HCT116 (cell line): ENCODE measurements around the gene APOBEC3A.

ENCODE experiments used
- ELF1 ChIP-seq: IDR thresholded peaks from 2 replicates; pipeline ENCODE4 v1.6.1; 2012; ENCODE audit warnings: low read depth, borderline replicate concordance
- EZH2 ChIP-seq: fragments of 200-600 bp; sonication (generic); IDR thresholded peaks from 2 replicates; pipeline ENCODE4 v1.6.1; 2017; ENCODE audit warnings: antibody characterized with exemption, mixed run types
- POLR2A ChIP-seq: IDR thresholded peaks from 2 replicates; pipeline ENCODE4 v1.7.0; 2011; ENCODE audit warnings: borderline replicate concordance; ENCODE audit not compliant: insufficient read depth, insufficient read length; ENCODE audit errors: extremely low read depth
- POLR2AphosphoS5 ChIP-seq: IDR thresholded peaks from 2 replicates; pipeline ENCODE4 v1.6.1; 2011; ENCODE audit warnings: mild to moderate bottlenecking, low read depth, low read length, moderate library complexity
- SP1 ChIP-seq: IDR thresholded peaks from 2 replicates; pipeline ENCODE4 v1.6.1; 2012; ENCODE audit warnings: low read depth
- SRF ChIP-seq: IDR thresholded peaks from 2 replicates; pipeline ENCODE4 v1.6.1; 2012; ENCODE audit warnings: low read depth
- YY1 ChIP-seq: IDR thresholded peaks from 2 replicates; pipeline ENCODE4 v1.6.1; 2011; ENCODE audit warnings: low read length, low read depth, moderate library complexity, mild to moderate bottlenecking; ENCODE audit not compliant: insufficient replicate concordance; ENCODE audit errors: extremely low read depth
- ZFX ChIP-seq: fragments of 450-650 bp; IDR thresholded peaks from 2 replicates; pipeline ENCODE4 v1.6.1; 2017
- TF ChIP-seq, protein P1 (sequence below), 3 experiments: fragments of 200-600 bp in 1 of 3; sonication (generic) in 1 of 3; IDR thresholded peaks in 2 of 3; conservative IDR thresholded peaks in 1 of 3; 2 replicates each; pipeline ENCODE4 v1.5.1; 2012 to 2017; ENCODE audit warnings: low read depth in 2 of 3, low read length in 2 of 3, antibody characterized with exemption in 1 of 3, borderline replicate concordance in 1 of 3, control low read depth in 1 of 3, mild to moderate bottlenecking in 1 of 3, mixed read lengths in 1 of 3, mixed run types in 1 of 3, moderate library complexity in 1 of 3; ENCODE audit not compliant: insufficient read depth in 1 of 3
- TF ChIP-seq, protein P2 (sequence below): IDR thresholded peaks from 2 replicates; pipeline ENCODE4 v1.6.1; 2011; ENCODE audit warnings: mild to moderate bottlenecking, low read length, moderate library complexity; ENCODE audit not compliant: insufficient replicate concordance; ENCODE audit errors: extremely low read depth
- TF ChIP-seq, protein P3 (sequence below): IDR thresholded peaks from 2 replicates; pipeline ENCODE4 v1.6.1; 2012; ENCODE audit warnings: low read depth

GRCh38 chr22:38950527-38951295 lies 6.7 kb upstream of the APOBEC3A start:
- no peak for TF ChIP-seq ELF1
- TF ChIP-seq, protein P1, sequence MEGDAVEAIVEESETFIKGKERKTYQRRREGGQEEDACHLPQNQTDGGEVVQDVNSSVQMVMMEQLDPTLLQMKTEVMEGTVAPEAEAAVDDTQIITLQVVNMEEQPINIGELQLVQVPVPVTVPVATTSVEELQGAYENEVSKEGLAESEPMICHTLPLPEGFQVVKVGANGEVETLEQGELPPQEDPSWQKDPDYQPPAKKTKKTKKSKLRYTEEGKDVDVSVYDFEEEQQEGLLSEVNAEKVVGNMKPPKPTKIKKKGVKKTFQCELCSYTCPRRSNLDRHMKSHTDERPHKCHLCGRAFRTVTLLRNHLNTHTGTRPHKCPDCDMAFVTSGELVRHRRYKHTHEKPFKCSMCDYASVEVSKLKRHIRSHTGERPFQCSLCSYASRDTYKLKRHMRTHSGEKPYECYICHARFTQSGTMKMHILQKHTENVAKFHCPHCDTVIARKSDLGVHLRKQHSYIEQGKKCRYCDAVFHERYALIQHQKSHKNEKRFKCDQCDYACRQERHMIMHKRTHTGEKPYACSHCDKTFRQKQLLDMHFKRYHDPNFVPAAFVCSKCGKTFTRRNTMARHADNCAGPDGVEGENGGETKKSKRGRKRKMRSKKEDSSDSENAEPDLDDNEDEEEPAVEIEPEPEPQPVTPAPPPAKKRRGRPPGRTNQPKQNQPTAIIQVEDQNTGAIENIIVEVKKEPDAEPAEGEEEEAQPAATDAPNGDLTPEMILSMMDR (IDR thresholded peaks at IDR 0.05 in 2 of 3, conservative IDR thresholded peaks at IDR 0.05 in 1 of 3; ENCODE audit: borderline replicate concordance in 1 of 3, insufficient read depth in 1 of 3, low read depth in 2 of 3, low read length in 2 of 3), result no peak
- TF ChIP-seq SRF, result no peak
- TF ChIP-seq, protein P2, sequence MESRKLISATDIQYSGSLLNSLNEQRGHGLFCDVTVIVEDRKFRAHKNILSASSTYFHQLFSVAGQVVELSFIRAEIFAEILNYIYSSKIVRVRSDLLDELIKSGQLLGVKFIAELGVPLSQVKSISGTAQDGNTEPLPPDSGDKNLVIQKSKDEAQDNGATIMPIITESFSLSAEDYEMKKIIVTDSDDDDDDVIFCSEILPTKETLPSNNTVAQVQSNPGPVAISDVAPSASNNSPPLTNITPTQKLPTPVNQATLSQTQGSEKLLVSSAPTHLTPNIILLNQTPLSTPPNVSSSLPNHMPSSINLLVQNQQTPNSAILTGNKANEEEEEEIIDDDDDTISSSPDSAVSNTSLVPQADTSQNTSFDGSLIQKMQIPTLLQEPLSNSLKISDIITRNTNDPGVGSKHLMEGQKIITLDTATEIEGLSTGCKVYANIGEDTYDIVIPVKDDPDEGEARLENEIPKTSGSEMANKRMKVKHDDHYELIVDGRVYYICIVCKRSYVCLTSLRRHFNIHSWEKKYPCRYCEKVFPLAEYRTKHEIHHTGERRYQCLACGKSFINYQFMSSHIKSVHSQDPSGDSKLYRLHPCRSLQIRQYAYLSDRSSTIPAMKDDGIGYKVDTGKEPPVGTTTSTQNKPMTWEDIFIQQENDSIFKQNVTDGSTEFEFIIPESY, result no peak
- no peak for TF ChIP-seq EZH2
- TF ChIP-seq, protein P3, sequence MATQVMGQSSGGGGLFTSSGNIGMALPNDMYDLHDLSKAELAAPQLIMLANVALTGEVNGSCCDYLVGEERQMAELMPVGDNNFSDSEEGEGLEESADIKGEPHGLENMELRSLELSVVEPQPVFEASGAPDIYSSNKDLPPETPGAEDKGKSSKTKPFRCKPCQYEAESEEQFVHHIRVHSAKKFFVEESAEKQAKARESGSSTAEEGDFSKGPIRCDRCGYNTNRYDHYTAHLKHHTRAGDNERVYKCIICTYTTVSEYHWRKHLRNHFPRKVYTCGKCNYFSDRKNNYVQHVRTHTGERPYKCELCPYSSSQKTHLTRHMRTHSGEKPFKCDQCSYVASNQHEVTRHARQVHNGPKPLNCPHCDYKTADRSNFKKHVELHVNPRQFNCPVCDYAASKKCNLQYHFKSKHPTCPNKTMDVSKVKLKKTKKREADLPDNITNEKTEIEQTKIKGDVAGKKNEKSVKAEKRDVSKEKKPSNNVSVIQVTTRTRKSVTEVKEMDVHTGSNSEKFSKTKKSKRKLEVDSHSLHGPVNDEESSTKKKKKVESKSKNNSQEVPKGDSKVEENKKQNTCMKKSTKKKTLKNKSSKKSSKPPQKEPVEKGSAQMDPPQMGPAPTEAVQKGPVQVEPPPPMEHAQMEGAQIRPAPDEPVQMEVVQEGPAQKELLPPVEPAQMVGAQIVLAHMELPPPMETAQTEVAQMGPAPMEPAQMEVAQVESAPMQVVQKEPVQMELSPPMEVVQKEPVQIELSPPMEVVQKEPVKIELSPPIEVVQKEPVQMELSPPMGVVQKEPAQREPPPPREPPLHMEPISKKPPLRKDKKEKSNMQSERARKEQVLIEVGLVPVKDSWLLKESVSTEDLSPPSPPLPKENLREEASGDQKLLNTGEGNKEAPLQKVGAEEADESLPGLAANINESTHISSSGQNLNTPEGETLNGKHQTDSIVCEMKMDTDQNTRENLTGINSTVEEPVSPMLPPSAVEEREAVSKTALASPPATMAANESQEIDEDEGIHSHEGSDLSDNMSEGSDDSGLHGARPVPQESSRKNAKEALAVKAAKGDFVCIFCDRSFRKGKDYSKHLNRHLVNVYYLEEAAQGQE, result no peak
- no peak for TF ChIP-seq POLR2AphosphoS5
- TF ChIP-seq ZFX, result no peak
- no peak for TF ChIP-seq POLR2A
- no peak for TF ChIP-seq SP1
- TF ChIP-seq YY1, result no peak
